ENCODE measurements around the gene PPM1D.

- no peak for TF ChIP-seq CTCF (IDR thresholded peaks at IDR 0.05)
- TF ChIP-seq POLR2AphosphoS5 (IDR thresholded peaks at IDR 0.05), result no peak
Measured at GRCh38 chr17:60664022-60664421, 64.0 kb downstream of the PPM1D start.
